ENCODE results near the gene SMOC2. TPM values are rescaled to one million over a fixed set of nuclear protein-coding genes. Genes with fewer than 3 reads are reported as not detected.

SMOC2 gene
- total RNA-seq, 1 donor, result not detected

DNA sequence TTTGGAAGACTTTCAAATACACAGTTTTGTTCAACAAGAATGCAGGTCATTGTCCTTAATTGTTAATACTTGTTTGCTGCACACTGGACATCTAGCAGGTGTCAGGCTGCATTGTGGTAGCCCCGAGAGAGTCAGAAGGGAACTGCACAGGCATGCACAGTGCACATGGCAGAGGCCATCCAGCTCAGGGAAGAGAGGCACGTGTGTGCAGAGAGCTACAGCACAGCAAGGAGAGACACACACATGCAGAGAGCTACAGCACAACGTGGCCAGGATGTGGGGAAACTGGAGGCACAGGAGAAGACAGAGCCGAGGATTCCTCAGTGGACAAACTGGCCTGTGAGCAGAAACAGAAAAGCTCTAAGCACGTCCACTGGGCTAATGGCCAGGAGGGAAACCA is 272.0 kb downstream of the SMOC2 start:
- H3K4me3 ChIP-seq (ENCODE audit: low read depth, low read length), result no peak overlapping the region
- TF ChIP-seq, protein P1, sequence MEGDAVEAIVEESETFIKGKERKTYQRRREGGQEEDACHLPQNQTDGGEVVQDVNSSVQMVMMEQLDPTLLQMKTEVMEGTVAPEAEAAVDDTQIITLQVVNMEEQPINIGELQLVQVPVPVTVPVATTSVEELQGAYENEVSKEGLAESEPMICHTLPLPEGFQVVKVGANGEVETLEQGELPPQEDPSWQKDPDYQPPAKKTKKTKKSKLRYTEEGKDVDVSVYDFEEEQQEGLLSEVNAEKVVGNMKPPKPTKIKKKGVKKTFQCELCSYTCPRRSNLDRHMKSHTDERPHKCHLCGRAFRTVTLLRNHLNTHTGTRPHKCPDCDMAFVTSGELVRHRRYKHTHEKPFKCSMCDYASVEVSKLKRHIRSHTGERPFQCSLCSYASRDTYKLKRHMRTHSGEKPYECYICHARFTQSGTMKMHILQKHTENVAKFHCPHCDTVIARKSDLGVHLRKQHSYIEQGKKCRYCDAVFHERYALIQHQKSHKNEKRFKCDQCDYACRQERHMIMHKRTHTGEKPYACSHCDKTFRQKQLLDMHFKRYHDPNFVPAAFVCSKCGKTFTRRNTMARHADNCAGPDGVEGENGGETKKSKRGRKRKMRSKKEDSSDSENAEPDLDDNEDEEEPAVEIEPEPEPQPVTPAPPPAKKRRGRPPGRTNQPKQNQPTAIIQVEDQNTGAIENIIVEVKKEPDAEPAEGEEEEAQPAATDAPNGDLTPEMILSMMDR (IDR thresholded peaks at IDR 0.05; ENCODE audit: insufficient read depth, low read depth, low read length), result no peak
- DNase-seq (ENCODE audit: low read depth), result no peak

DNA sequence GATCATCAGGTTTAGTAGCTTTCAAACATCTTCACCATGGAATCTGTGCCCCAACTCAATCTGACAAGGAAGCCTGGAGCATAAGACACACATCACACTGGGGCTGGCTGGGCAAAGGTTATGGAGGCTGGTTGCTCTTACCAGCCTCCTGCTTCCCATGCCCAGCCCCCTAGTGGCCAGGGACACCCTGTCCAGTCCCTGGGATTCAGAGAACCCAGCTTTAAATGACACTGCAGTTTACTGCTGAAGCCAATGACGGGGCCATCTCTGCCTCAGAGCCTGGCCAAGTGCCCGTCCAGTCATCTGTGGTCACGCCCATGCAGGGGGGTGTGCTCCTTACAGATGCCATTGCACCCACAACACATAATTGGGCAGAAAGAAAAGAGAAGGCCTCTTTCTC is 272.9 kb downstream of the SMOC2 start:
- TF ChIP-seq, protein P1 (IDR thresholded peaks at IDR 0.05; ENCODE audit: insufficient read depth, low read depth, low read length), result no peak
- H3K4me3 ChIP-seq (ENCODE audit: low read depth, low read length), result no peak overlapping the region
- no peak for DNase-seq (ENCODE audit: low read depth)

DNA sequence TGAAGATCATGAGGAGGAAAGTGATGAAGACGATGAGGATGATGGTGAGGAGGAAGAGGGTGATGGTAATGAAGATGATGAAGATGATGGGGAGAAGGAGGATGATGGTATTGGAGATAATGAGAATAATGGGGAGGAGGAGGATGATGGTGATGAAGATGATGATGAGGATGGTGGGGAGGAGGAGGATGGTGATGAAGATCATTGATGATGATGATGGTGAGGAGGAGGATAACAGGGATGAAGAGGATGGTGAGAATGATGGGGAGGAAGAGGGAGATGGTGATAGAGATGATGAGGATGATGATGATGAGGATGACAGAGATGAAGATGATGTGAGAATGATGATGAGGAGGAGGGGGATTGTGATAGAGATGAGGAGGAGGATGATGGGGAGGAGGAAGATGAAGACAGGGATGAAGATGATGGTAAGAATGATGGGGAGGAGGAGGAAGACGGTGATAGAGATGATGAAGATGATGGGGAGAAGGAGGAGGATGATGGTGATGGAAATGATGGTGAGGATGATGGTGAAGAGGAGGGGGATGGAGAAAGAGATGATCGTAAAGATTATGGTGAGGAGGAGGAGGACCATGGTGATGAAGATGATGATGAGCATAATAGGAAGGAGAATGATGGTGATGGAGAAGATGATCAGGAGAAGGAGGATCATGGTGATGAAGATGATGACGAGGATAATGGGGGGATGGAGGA is 273.7 kb downstream of the SMOC2 start:
- TF ChIP-seq, protein P1 (IDR thresholded peaks at IDR 0.05; ENCODE audit: insufficient read depth, low read depth, low read length), result no peak
- no peak for DNase-seq (ENCODE audit: low read depth)
- no peak overlapping the region for H3K4me3 ChIP-seq (ENCODE audit: low read depth, low read length)

GRCh38 chr6:168715643-168716481 is 274.9 kb downstream of the SMOC2 start:
- no peak overlapping the region for H3K4me3 ChIP-seq (ENCODE audit: low read depth, low read length)
- no peak for DNase-seq (ENCODE audit: low read depth)
- TF ChIP-seq, protein P1 (IDR thresholded peaks at IDR 0.05; ENCODE audit: insufficient read depth, low read depth, low read length), result no peak

GRCh38 chr6:168716581-168716980 is 275.6 kb downstream of the SMOC2 start:
- TF ChIP-seq, protein P1 (IDR thresholded peaks at IDR 0.05; ENCODE audit: insufficient read depth, low read depth, low read length), result no peak
- DNase-seq (ENCODE audit: low read depth), result no peak
- H3K4me3 ChIP-seq (ENCODE audit: low read depth, low read length), result no peak overlapping the region

GRCh38 chr6:168717491-168717890 is 276.5 kb downstream of the SMOC2 start:
- no peak for DNase-seq (ENCODE audit: low read depth)
- TF ChIP-seq, protein P1 (IDR thresholded peaks at IDR 0.05; ENCODE audit: insufficient read depth, low read depth, low read length), result no peak

More at GRCh38 chr6:168717491-168717890, 276.5 kb downstream of the SMOC2 start:
- H3K4me3 ChIP-seq (ENCODE audit: low read depth, low read length), result no peak overlapping the region

Other genes with a start within 250 kb of the SMOC2 start
- gene DACT2, start 121.4 kb upstream of the SMOC2 start, total RNA-seq, result not detected in 2 replicates

Measured in fibroblast of villous mesenchyme (primary cell).